ENCODE results near the gene CAST.
A peak's percentile ranks its signal among the peaks of the same experiment; 100 is the strongest.

The CAST gene

GRCh38 chr5:96726802-96727201, 64.6 kb downstream of the CAST start:
- intact Hi-C loops (cut with DNase I; ENCODE audit: low total_unique reads), result loop anchor here (10.0 kb wide), 1 partner anchor 112 kb away; no protein-coding TSS in a partner anchor

GRCh38 chr5:96729156-96729555, 67.0 kb downstream of the CAST start:
- no peak for DNase-seq
- Histone ChIP-seq H3K36me3 (peaks cover 10 to 53% (median 26%) of the 10 kb centered on the region in 3 donors), H3K27me3 (no peaks in the 10 kb centered on the region), H3K9me3 (no peaks in the 10 kb centered on the region), H3K27ac (no peak overlapping the region), H3K4me3 (no peak overlapping the region), H3K4me1 (peaks cover 0 to 4% (median 3%) of the 10 kb centered on the region in 4 donors)
- peak in 1 of 2 experiments; percentile 31 for TF ChIP-seq CTCF (IDR thresholded peaks at IDR 0.05)
- intact Hi-C loops (cut with DNase I; ENCODE audit: low total_unique reads), result loop anchor here (10.0 kb wide), 1 partner anchor 114 kb away; no protein-coding TSS in a partner anchor

More at GRCh38 chr5:96726802-96727201, 64.6 kb downstream of the CAST start:
- DNase-seq, result no peak
- peaks cover 10 to 53% (median 26%) of the 10 kb centered on the region in 3 donors for H3K36me3 ChIP-seq
- H3K27me3 ChIP-seq, result no peaks in the 10 kb centered on the region
- no peak overlapping the region for H3K4me3 ChIP-seq
- no peak overlapping the region for H3K27ac ChIP-seq
- peaks cover 0 to 10% (median 5%) of the 10 kb centered on the region in 4 donors for H3K4me1 ChIP-seq
- H3K9me3 ChIP-seq, result no peaks in the 10 kb centered on the region
- TF ChIP-seq CTCF (IDR thresholded peaks at IDR 0.05), result no peak

- no peak for DNase-seq
- Histone ChIP-seq H3K4me3 (no peak overlapping the region), H3K9me3 (no peaks in the 10 kb centered on the region), H3K36me3 (peaks cover 10 to 44% (median 18%) of the 10 kb centered on the region in 3 donors), H3K27me3 (no peaks in the 10 kb centered on the region), H3K4me1 (peaks cover 0 to 9% (median 5%) of the 10 kb centered on the region in 4 donors), H3K27ac (no peak overlapping the region)
- intact Hi-C loops (cut with DNase I; ENCODE audit: low total_unique reads), result no loop called here
- no peak for TF ChIP-seq CTCF (IDR thresholded peaks at IDR 0.05)
Measured at GRCh38 chr5:96730586-96730985, 68.4 kb downstream of the CAST start.

DNA sequence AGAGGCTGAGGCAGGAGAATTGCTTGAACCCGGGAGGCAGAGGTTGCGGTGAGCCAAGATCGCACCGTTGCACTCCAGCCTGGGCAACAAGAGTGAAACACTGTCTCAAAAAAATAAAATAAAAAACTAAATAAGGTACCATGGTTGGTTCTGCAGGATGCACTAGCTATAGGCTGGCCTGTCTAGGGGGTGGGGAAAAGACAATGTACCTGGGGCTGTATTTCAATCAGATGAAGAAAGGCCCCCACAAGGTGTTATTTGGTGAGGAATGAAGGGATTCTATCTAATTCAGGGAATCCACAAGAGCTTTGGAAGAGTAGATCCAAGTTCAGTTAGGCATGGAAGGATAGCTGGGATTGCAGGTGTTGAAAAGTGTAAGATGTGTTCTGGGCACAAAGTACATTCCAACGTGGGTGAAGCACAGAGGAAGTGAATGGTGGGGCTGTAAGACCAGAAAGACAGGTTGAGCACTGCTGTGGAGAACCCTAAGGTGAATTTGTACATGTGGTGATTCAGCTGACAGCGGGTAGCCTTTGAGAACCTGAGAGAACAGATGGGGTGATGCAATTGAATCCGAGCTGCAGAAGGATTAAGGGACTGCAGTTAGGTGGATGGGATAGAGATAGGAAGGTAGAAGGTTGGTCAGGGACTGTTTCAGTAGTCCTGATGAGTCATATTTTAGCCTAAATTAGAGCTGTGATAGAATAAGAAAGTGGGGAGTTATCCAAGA, 71.8 kb downstream of the CAST start:
- Histone ChIP-seq H3K27me3 (no peaks in the 10 kb centered on the region), H3K4me3 (no peak overlapping the region), H3K36me3 (peaks cover 29 to 48% (median 30%) of the 10 kb centered on the region in 3 donors), H3K4me1 (peaks cover 0 to 6% (median 4%) of the 10 kb centered on the region in 4 donors), H3K9me3 (no peaks in the 10 kb centered on the region), H3K27ac (no peak overlapping the region)
- DNase-seq, result no peak
- TF ChIP-seq CTCF (IDR thresholded peaks at IDR 0.05), result no peak
- intact Hi-C loops (cut with DNase I; ENCODE audit: low total_unique reads), result no loop called here

GRCh38 chr5:96734871-96735325, 72.7 kb downstream of the CAST start:
- H3K36me3 ChIP-seq, result peaks cover 36 to 50% (median 38%) of the 10 kb centered on the region in 3 donors
- H3K9me3 ChIP-seq, result no peaks in the 10 kb centered on the region
- H3K4me3 ChIP-seq, result no peak overlapping the region
- no peak for TF ChIP-seq CTCF (IDR thresholded peaks at IDR 0.05)
- no peak for DNase-seq
- H3K27me3 ChIP-seq, result no peaks in the 10 kb centered on the region
- peaks cover 0 to 6% (median 4%) of the 10 kb centered on the region in 4 donors for H3K4me1 ChIP-seq
- intact Hi-C loops (cut with DNase I; ENCODE audit: low total_unique reads), result no loop called here
- H3K27ac ChIP-seq, result no peak overlapping the region

Measured in tibial artery (tissue), 4 donors.